ENCODE measurements around the gene KRTAP20-2.

GRCh38 chr21:30620080-30620479 lies 14.9 kb upstream of the KRTAP20-2 start:
- TF ChIP-seq CTCF (IDR thresholded peaks at IDR 0.05) (no peak), EZH2 (IDR thresholded peaks at IDR 0.05; ENCODE audit: borderline replicate concordance, insufficient read depth, low read depth, low read length, poor library complexity, severe bottlenecking) (no peak)
